Activated CD8-positive, alpha-beta T cell treated with anti-CD3 and anti-CD28 coated beads for 36 hours (primary cell): ENCODE measurements around the gene ARHGAP44. TPM values are rescaled to one million over a fixed set of nuclear protein-coding genes. Genes with fewer than 3 reads are reported as not detected.
"Not testable (repeated sequence)": the region's sequence is repeated elsewhere in the genome, so short reads cannot be mapped to it uniquely, and the experiment has no call there.

Experiments used
- ATAC-seq: fragments of 200-7000 bp; cut with Tn5 transposase; one replicate; pipeline ENCODE4 v1.10.0; 2021; ENCODE audit warnings: mild to moderate bottlenecking, moderate library complexity
- CTCF ChIA-PET: fragments of 350-600 bp; sonication (Branson Sonifier 250); formaldehyde crosslinking; loops from one replicate; lab custom pipeline; 2021; ENCODE audit warnings: antibody characterized with exemption; lab: Charles Lee
- POLR2A ChIA-PET: fragments of 350-600 bp; sonication (Branson Sonifier 250); formaldehyde crosslinking; loops from one replicate; lab custom pipeline; 2021; ENCODE audit warnings: antibody characterized with exemption; lab: Charles Lee
- DNase-seq: peaks from one replicate; pipeline ENCODE4 v3.0.0-alpha.2; 2020
- H3K27ac Mint-ChIP-seq: one replicate; pipeline ENCODE4 v1.8.0; 2021; ENCODE audit warnings: mild to moderate bottlenecking, mixed read lengths
- H3K27me3 Mint-ChIP-seq: one replicate; pipeline ENCODE4 v1.8.0; 2021; ENCODE audit warnings: mixed read lengths
- H3K36me3 Mint-ChIP-seq: one replicate; pipeline ENCODE4 v1.8.0; 2021; ENCODE audit warnings: low read depth, mixed read lengths
- H3K4me1 Mint-ChIP-seq: one replicate; pipeline ENCODE4 v1.8.0; 2021; ENCODE audit warnings: low read depth, mixed read lengths
- H3K4me3 Mint-ChIP-seq: one replicate; pipeline ENCODE4 v1.8.0; 2021; ENCODE audit warnings: mild to moderate bottlenecking, moderate library complexity, mixed read lengths
- H3K9me3 Mint-ChIP-seq: one replicate; pipeline ENCODE4 v1.8.0; 2021; ENCODE audit warnings: mixed read lengths
- CTCF ChIP-seq: fragments of 200-600 bp; IDR thresholded peaks from one replicate; pipeline ENCODE4 v1.8.0; 2022; ENCODE audit warnings: antibody characterized with exemption, mild to moderate bottlenecking
- intact Hi-C: fragments of 100-400 bp; cut with micrococcal nuclease; formaldehyde crosslinking; loops from one replicate; pipeline ENCODE4 v1.10.0; 2022
- total RNA-seq, 2 experiments: library from RNA; stranded (reverse); gene quantifications; one replicate each; pipeline ENCODE4 v1.2.3, GENCODE V29; 2021

Gene ARHGAP44
- total RNA-seq, 2 experiments from 2014 or later: 0.22 to 0.50 TPM

- Mint-ChIP-seq H3K9me3 (no peaks in the 10 kb centered on the region), H3K27me3 (peaks cover 16% of the 10 kb centered on the region), H3K36me3 (no peaks in the 10 kb centered on the region), H3K4me3 (no peak overlapping the region), H3K27ac (no peak overlapping the region), H3K4me1 (no peaks in the 10 kb centered on the region)
- ChIA-PET CTCF (interaction anchor here (0.7 kb wide), 1 partner anchor 12 kb away, joined by 4 read pairs; no protein-coding TSS in a partner anchor), POLR2A (no interaction called here)
- no peak for DNase-seq
- intact Hi-C loops: loop anchor here (10.0 kb wide), 1 partner anchor 782 kb away; no protein-coding TSS in a partner anchor
- ATAC-seq: no peak
- TF ChIP-seq CTCF: no peak
Measured at GRCh38 chr17:12966413-12966812, 177.1 kb downstream of the ARHGAP44 start.

DNA sequence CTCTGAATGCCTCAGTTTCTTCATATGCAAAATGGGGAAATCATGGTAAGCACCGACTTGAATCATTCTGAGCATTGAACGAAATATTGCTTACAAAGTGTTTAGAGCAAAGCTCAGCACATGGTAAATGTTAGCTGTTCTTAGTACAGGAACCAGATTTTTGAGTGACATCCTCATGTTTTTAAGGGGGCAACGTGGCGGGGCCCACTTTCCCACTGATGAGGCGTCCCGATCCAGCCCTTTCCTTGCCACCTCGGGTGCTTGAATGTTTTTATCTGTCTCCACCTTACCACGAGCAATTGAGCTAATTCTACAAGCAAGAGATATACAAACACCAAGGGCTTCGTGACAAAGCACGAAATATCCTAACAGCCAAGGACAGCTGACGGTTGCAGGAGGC is 178.7 kb downstream of the ARHGAP44 start:
- peaks cover 23% of the 10 kb centered on the region for H3K27me3 Mint-ChIP-seq
- no peak for DNase-seq
- no peaks in the 10 kb centered on the region for H3K36me3 Mint-ChIP-seq
- H3K9me3 Mint-ChIP-seq: no peaks in the 10 kb centered on the region
- ChIA-PET CTCF (interaction anchor here (1.2 kb wide), 1 partner anchor 63 kb away, joined by 4 read pairs; no protein-coding TSS in a partner anchor), POLR2A (no interaction called here)
- intact Hi-C loops: loop anchor here (10.0 kb wide), 1 partner anchor 783 kb away; no protein-coding TSS in a partner anchor
- ATAC-seq: no peak
- no peaks in the 10 kb centered on the region for H3K4me1 Mint-ChIP-seq
- H3K4me3 Mint-ChIP-seq: no peak overlapping the region
- TF ChIP-seq CTCF: no peak
- no peak overlapping the region for H3K27ac Mint-ChIP-seq

- Mint-ChIP-seq H3K4me3 (no peak overlapping the region), H3K36me3 (no peaks in the 10 kb centered on the region), H3K27me3 (peaks cover 39% of the 10 kb centered on the region), H3K4me1 (no peaks in the 10 kb centered on the region), H3K27ac (no peak overlapping the region), H3K9me3 (no peaks in the 10 kb centered on the region)
- no peak for TF ChIP-seq CTCF
- intact Hi-C loops: no loop called here
- ChIA-PET CTCF (no interaction called here), POLR2A (no interaction called here)
- ATAC-seq: no peak
- no peak for DNase-seq
Measured at GRCh38 chr17:12973496-12974004, 184.3 kb downstream of the ARHGAP44 start.

GRCh38 chr17:12974005-12974531 is 184.8 kb downstream of the ARHGAP44 start:
- ATAC-seq (no peak), DNase-seq (no peak)
- no peak for TF ChIP-seq CTCF
- intact Hi-C loops: no loop called here
- Mint-ChIP-seq H3K9me3 (no peaks in the 10 kb centered on the region), H3K27ac (no peak overlapping the region), H3K4me3 (no peak overlapping the region), H3K27me3 (peaks cover 40% of the 10 kb centered on the region), H3K4me1 (no peaks in the 10 kb centered on the region), H3K36me3 (no peaks in the 10 kb centered on the region)
- ChIA-PET POLR2A (no interaction called here), CTCF (no interaction called here)

GRCh38 chr17:12977008-12977751 is 187.9 kb downstream of the ARHGAP44 start:
- H3K4me1 Mint-ChIP-seq: no peaks in the 10 kb centered on the region
- H3K9me3 Mint-ChIP-seq: no peaks in the 10 kb centered on the region
- no peak for TF ChIP-seq CTCF
- no peak overlapping the region for H3K27ac Mint-ChIP-seq
- intact Hi-C loops: no loop called here
- H3K36me3 Mint-ChIP-seq: no peaks in the 10 kb centered on the region
- ChIA-PET POLR2A (no interaction called here), CTCF (no interaction called here)
- no peak for DNase-seq
- H3K4me3 Mint-ChIP-seq: no peak overlapping the region
- ATAC-seq: no peak
- H3K27me3 Mint-ChIP-seq: peaks cover 22% of the 10 kb centered on the region

- CTCF ChIA-PET, H3K4me3 Mint-ChIP-seq, H3K36me3 Mint-ChIP-seq, DNase-seq, ATAC-seq, intact Hi-C loops, H3K9me3 Mint-ChIP-seq, POLR2A ChIA-PET, H3K27ac Mint-ChIP-seq, H3K4me1 Mint-ChIP-seq: not testable (repeated sequence)
- peaks cover 14% of the 10 kb centered on the region for H3K27me3 Mint-ChIP-seq
Measured at GRCh38 chr17:12978787-12979186, 189.5 kb downstream of the ARHGAP44 start.
